Activated T-cell treated with anti-CD3 and anti-CD28 coated beads, Interleukin-2, amount 50 U/mL, for 24 hours (primary cell): ENCODE data around the gene ELP4.

Experiments used
- DNase-seq: peaks from one replicate; pipeline ENCODE4 v3.0.0-alpha.2; 2020
- H3K27ac Mint-ChIP-seq: 2 replicates; pipeline ENCODE4 v1.8.0; 2020; ENCODE audit warnings: mild to moderate bottlenecking, mixed read lengths
- H3K27me3 Mint-ChIP-seq: 2 replicates; pipeline ENCODE4 v1.8.0; 2020; ENCODE audit warnings: mixed read lengths
- H3K36me3 Mint-ChIP-seq: 2 replicates; pipeline ENCODE4 v1.8.0; 2020; ENCODE audit warnings: low read depth, mixed read lengths
- H3K4me1 Mint-ChIP-seq: 2 replicates; pipeline ENCODE4 v1.8.0; 2020; ENCODE audit warnings: low read depth, mixed read lengths
- H3K4me3 Mint-ChIP-seq: 2 replicates; pipeline ENCODE4 v1.8.0; 2020; ENCODE audit warnings: mild to moderate bottlenecking, moderate library complexity, mixed read lengths
- H3K9me3 Mint-ChIP-seq: 2 replicates; pipeline ENCODE4 v1.8.0; 2020; ENCODE audit warnings: mixed read lengths

ELP4 gene

GRCh38 chr11:31812383-31813381 is 303.1 kb downstream of the ELP4 start:
- peak; percentile 45 for DNase-seq
- Mint-ChIP-seq H3K27me3 (peaks cover 84% of the 10 kb centered on the region), H3K27ac (no peak overlapping the region), H3K4me1 (peaks cover 61% of the 10 kb centered on the region), H3K9me3 (no peaks in the 10 kb centered on the region), H3K4me3 (peak overlapping the region; percentile 59), H3K36me3 (no peaks in the 10 kb centered on the region)

GRCh38 chr11:31813391-31814175 is 304.0 kb downstream of the ELP4 start:
- Mint-ChIP-seq H3K27me3 (peaks cover 83% of the 10 kb centered on the region), H3K4me3 (peak overlapping the region; percentile 59), H3K4me1 (peaks cover 62% of the 10 kb centered on the region), H3K9me3 (no peaks in the 10 kb centered on the region), H3K27ac (no peak overlapping the region), H3K36me3 (no peaks in the 10 kb centered on the region)
- no peak for DNase-seq

GRCh38 chr11:31814176-31814868 is 304.8 kb downstream of the ELP4 start:
- Mint-ChIP-seq H3K9me3 (no peaks in the 10 kb centered on the region), H3K27me3 (peaks cover 83% of the 10 kb centered on the region), H3K4me1 (peaks cover 54% of the 10 kb centered on the region), H3K27ac (no peak overlapping the region), H3K36me3 (no peaks in the 10 kb centered on the region), H3K4me3 (peak overlapping the region; percentile 33)
- DNase-seq = peak; percentile 42

GRCh38 chr11:31815711-31816467 is 306.3 kb downstream of the ELP4 start:
- H3K4me1 Mint-ChIP-seq = peaks cover 46% of the 10 kb centered on the region
- DNase-seq = no peak
- H3K27me3 Mint-ChIP-seq = peaks cover 87% of the 10 kb centered on the region
- no peak overlapping the region for H3K27ac Mint-ChIP-seq
- peak overlapping the region; percentile 62 for H3K4me3 Mint-ChIP-seq
- no peaks in the 10 kb centered on the region for H3K9me3 Mint-ChIP-seq
- no peaks in the 10 kb centered on the region for H3K36me3 Mint-ChIP-seq

GRCh38 chr11:31816468-31817053 is 307.0 kb downstream of the ELP4 start:
- no peak for DNase-seq
- H3K27ac Mint-ChIP-seq = no peak overlapping the region
- H3K27me3 Mint-ChIP-seq = peaks cover 87% of the 10 kb centered on the region
- no peaks in the 10 kb centered on the region for H3K36me3 Mint-ChIP-seq
- H3K4me1 Mint-ChIP-seq = peaks cover 41% of the 10 kb centered on the region
- peaks cover 2% of the 10 kb centered on the region for H3K9me3 Mint-ChIP-seq
- H3K4me3 Mint-ChIP-seq = peak overlapping the region; percentile 62

GRCh38 chr11:31817054-31817620 is 307.6 kb downstream of the ELP4 start:
- Mint-ChIP-seq H3K36me3 (no peaks in the 10 kb centered on the region), H3K4me3 (peak overlapping the region; percentile 48), H3K9me3 (peaks cover 4% of the 10 kb centered on the region), H3K4me1 (peaks cover 37% of the 10 kb centered on the region), H3K27ac (peak overlapping the region; percentile 64), H3K27me3 (peaks cover 88% of the 10 kb centered on the region)
- DNase-seq = peak; percentile 51

- Mint-ChIP-seq H3K9me3 (peaks cover 4% of the 10 kb centered on the region), H3K27me3 (peaks cover 89% of the 10 kb centered on the region), H3K27ac (no peak overlapping the region), H3K4me3 (peak overlapping the region; percentile 48), H3K36me3 (no peaks in the 10 kb centered on the region), H3K4me1 (peaks cover 31% of the 10 kb centered on the region)
- DNase-seq = peak; percentile 41
Observed at GRCh38 chr11:31817621-31818424, 308.3 kb downstream of the ELP4 start.

GRCh38 chr11:31818425-31818755 is 308.8 kb downstream of the ELP4 start:
- Mint-ChIP-seq H3K27ac (no peak overlapping the region), H3K27me3 (peaks cover 89% of the 10 kb centered on the region), H3K4me1 (peaks cover 30% of the 10 kb centered on the region), H3K4me3 (no peak overlapping the region), H3K9me3 (peaks cover 4% of the 10 kb centered on the region), H3K36me3 (no peaks in the 10 kb centered on the region)
- DNase-seq = no peak

GRCh38 chr11:31818874-31819331 is 309.3 kb downstream of the ELP4 start:
- Mint-ChIP-seq H3K4me3 (no peak overlapping the region), H3K36me3 (no peaks in the 10 kb centered on the region), H3K9me3 (peaks cover 4% of the 10 kb centered on the region), H3K4me1 (peaks cover 26% of the 10 kb centered on the region), H3K27me3 (peaks cover 90% of the 10 kb centered on the region), H3K27ac (no peak overlapping the region)
- DNase-seq = no peak

- Mint-ChIP-seq H3K4me1 (peaks cover 22% of the 10 kb centered on the region), H3K4me3 (no peak overlapping the region), H3K27ac (no peak overlapping the region), H3K27me3 (peaks cover 92% of the 10 kb centered on the region), H3K9me3 (peaks cover 4% of the 10 kb centered on the region), H3K36me3 (no peaks in the 10 kb centered on the region)
- DNase-seq = no peak
Observed at GRCh38 chr11:31819621-31820437, 310.3 kb downstream of the ELP4 start.

GRCh38 chr11:31820438-31820818 is 310.9 kb downstream of the ELP4 start:
- H3K4me3 Mint-ChIP-seq = no peak overlapping the region
- H3K36me3 Mint-ChIP-seq = no peaks in the 10 kb centered on the region
- H3K27ac Mint-ChIP-seq = no peak overlapping the region
- DNase-seq = no peak
- peaks cover 21% of the 10 kb centered on the region for H3K4me1 Mint-ChIP-seq
- peaks cover 92% of the 10 kb centered on the region for H3K27me3 Mint-ChIP-seq
- H3K9me3 Mint-ChIP-seq = peaks cover 4% of the 10 kb centered on the region

- peaks cover 4% of the 10 kb centered on the region for H3K9me3 Mint-ChIP-seq
- peaks cover 19% of the 10 kb centered on the region for H3K4me1 Mint-ChIP-seq
- no peaks in the 10 kb centered on the region for H3K36me3 Mint-ChIP-seq
- H3K27me3 Mint-ChIP-seq = peaks cover 92% of the 10 kb centered on the region
- H3K27ac Mint-ChIP-seq = no peak overlapping the region
- H3K4me3 Mint-ChIP-seq = no peak overlapping the region
- DNase-seq = no peak
Observed at GRCh38 chr11:31821235-31821764, 311.7 kb downstream of the ELP4 start.
